Measurements from ENCODE around the gene ANKRD34A.

- TF ChIP-seq CTCF (conservative IDR thresholded peaks at IDR 0.05; ENCODE audit: low read depth in 2 of 2) (no peak), ETS1 (IDR thresholded peaks at IDR 0.05) (no peak), POLR2AphosphoS5 (IDR thresholded peaks at IDR 0.05; ENCODE audit: low read depth) (no peak)
Observed at GRCh38 chr1:145972580-145972979, 8.2 kb upstream of the ANKRD34A start.
